ELF-1 (cell line): ENCODE data around the gene GPD1L.
"Not testable (repeated sequence)": the region's sequence is repeated elsewhere in the genome, so short reads cannot be mapped to it uniquely, and the experiment has no call there.

Source experiments
- DNase-seq: peaks from one replicate; pipeline ENCODE4 v3.0.0-alpha.2; 2016; ENCODE audit warnings: low read depth, low spot score

The GPD1L gene

DNA sequence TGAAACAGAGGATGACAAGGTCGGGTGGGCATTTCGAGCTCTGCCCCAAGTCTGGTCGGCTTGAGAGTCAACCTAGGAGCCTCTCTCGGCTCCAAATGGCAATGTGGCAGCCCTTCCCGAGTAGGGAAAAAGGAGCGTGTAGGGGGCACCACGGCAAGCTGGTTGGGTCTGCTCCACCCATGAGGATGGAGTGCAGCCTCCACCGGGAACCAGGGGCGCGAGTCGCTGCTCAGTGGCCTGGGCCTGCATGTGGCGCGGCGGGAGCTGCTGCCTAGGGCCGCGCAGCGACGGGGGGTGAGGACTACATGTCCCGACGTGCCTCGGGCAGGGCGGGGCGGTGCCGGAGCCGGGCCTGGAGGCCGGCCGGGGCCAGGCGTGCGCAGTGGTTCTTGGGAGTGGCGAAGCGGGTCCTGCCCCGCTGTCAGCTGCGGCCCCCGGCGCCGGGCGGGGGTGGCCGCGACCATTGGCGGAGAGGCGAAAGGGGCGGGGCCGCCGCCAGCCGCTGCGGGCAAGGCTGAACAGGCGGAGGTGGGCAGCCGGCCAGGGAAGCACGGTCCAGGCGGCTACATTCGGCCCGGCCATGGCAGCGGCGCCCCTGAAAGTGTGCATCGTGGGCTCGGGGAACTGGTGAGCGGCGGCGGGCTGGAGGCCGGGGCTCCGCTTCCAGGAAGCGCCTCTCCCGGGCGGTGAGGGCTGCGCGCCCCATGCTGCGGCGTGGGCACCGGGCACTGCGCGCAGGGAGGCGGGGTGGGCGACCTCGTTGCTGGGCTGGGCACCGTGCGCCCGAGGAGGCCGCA is at the start of gene GPD1L:
TSS of gene GPD1L (plus strand) at position 489 of the 797 bp plus-strand sequence. CDS start at position 581, 92 bp downstream.
- DNase-seq, result peak; percentile 97

DNA sequence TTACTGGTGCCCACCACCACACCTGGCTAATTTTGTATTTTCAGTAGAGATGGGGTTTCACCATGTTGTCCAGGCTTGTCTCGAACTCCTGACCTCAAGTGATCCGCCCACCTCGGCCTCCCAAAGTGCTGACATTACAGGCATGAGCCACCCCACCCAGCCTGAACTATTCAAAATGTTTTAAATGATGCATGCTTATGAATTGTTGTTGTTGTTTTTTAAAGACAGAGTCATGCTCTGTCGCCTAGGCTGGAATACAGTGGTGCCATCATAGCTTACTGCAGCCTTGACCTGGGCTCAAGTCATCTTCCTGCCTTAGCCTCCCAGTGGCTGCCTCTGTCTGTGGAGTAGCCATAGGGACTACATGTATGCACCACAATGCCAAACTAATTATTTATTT is 48.0 kb upstream of the GPD1L start:
- not testable (repeated sequence) for DNase-seq

DNA sequence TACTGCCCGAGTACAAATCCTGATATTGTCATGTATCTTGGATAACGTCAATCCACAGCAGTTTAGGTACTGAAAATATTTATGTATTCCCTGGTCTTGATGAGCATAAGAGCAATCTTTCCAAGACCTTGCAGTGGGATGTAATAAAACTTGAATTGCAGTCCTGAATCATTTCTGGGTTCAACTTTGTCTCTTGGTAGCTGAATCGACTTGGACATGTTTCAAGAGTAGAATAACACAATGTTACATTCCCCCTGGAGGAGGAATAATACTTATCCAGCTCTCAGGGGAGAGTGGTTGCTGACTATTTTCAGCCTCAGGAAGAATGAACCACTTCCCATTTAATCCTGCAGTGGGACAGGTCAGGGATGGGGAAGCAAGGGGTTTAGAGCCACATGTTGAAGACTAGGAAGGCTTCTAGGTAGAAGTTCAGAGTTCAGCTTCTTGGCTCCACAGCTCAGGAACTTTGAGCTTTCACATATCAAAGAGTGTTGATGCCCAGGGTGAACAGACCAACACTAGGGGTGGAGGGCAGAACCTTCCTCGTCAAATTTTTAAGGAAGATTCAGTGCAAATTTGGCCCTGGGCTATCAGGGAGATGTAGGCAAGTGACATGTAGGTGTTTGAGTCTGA is 43.4 kb upstream of the GPD1L start:
- no peak for DNase-seq

DNA sequence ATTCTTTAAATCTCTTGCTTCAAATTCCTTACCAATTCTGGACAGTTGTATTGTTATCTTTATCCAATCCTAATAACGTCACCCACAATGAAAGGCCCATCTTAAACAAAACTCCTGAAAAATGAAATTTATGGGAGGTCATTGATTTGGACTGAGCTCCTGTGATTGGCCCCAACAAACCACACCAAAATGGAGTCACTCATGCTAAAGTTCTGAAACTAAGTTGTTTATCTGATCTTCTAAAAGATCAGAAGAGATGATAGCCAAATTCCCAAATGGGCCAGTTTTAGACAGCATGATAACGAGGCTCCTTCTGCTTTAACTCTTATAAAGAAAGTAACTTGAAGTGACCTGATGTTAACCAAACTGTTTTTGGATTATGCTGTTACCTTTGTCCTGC is 39.7 kb upstream of the GPD1L start:
- DNase-seq, result no peak

DNA sequence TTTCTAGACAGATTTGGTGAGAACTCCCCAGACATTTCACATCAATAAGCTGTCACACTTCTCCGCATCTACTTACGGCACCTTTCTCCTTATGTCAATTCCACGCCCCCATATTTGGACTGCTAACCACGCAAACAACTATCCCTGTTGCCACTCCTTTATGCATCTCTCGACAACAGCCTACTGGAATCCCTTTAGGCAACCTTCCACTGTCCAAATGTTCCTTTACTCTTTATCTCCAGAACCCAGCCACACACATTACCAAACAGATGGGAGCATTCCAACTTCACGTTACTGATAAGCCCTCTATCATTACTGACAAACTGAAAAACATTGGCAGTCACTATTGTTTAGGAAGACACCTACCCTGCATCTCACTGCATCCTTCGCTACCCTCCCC is 32.2 kb upstream of the GPD1L start:
- not testable (repeated sequence) for DNase-seq

DNA sequence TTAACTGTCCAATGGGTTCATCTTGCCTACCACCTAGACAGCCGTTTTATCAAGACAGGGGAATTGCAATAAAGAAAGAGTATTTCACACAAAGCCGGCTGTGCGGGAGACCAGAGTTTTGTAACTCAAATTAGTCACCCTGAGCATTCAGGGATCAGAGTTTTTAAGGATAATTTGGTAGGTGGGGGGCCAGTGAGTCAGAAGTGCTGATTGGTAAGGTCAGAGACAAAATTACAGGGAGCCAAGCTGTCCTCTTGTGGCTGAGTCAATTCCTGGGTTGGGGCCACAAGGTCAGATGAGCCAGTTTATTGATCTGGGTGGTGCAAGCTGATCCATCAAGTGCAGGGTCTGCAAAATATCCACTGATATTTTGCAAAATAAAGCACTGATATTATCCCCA is 29.9 kb upstream of the GPD1L start:
- no peak for DNase-seq

DNA sequence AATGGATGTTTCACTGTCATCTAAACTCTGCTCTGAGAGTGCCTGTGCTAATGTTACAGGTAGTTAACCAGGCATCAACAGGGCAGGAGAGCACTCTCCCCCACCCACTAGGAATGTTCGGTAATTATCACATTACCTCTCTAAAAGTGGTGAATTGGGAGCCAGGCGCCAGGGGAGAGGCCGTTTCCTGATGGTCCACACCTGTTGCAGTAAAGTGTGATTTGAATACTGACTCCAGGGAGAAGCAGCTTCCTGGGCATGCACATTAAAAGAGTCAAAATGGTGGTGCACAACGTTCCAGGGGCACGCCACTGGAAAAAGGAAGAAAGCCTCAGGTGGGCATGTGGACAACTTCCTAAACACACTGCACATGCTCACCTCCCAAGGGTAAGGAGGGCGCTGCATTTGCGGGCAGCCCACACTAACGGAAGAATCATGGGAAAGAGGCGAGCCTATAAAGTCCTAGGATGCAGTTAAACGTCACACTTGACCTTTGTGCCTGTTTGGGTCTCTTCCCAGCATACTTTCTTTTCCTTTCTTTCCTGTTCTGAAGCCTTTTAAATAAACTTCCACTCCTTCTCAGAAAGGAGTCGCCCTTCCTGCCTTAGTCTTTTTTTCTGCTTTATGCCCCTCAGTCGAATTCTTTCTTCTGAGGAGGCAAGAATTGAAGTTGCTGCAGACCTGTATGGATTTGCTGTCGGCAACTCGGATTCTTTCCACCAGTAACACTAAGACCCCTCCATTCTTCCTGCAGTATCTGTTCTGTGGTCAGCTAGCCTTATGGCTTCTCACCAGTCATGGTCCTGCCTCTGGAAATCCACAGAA is 28.9 kb upstream of the GPD1L start:
- peak; percentile 8 for DNase-seq

DNA sequence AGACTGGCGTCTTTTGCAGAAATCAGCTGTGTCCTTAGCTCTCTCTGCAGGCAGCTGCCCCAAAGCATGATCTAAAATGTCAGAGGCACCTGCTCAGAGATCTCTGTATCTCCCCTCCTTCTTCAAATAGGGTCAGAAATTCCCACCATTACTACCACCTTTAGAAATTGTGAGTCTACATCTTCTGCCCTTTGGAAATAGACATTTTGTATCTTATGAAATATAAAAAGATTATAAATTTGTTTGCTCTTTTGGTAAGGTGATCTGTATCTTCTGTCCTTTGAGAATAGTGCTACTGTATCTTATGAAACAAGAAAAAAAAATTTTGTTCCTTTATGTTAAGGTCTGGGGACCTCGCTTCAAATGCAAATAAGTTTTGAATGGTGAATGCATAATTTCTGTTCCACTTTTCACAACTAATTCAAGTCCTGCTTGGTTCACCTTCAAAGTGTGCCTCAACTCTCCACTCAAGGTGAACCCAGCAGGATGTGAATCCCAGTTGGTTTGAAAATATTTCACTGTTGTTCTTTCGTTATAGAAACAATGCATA is 28.3 kb upstream of the GPD1L start:
- no peak for DNase-seq

DNA sequence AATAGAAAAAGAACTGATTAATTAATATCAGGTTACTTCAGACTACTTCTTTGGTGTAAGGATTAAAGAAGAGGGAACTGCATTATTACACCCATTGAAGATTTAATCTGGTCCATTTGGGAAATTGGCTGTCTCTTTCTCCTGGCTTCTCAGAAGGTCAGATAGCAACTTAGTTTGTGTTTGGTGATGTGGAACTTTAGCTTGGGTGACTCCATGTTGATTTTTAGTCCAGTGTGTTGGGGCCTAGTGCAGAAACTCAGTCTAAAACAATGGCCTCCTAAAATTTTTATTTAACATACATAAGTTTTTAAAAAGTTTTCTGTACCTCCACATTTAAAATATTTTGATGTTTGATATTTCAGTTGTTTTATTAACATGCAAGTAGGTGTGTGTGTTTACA is 27.6 kb upstream of the GPD1L start:
- DNase-seq, result no peak

DNA sequence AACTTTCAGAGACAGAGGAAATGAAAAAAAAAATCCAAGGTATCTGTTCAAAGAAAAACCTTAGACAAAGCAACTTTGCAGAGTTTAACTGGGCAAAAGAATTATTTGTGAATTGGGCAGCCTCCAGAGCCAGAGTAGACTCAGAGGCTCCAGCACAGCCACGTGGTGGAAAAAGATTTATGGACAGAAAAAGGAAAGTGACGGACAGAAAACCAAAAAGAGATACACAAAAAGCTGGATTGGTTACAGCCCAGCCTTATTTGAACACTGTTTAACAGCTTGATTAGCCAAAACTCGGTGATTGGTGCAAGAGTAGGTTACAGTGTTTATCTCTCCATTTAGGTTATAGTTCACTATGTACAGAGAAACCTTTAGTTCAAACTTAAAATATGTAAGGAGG is 23.7 kb upstream of the GPD1L start:
- no peak for DNase-seq

DNA sequence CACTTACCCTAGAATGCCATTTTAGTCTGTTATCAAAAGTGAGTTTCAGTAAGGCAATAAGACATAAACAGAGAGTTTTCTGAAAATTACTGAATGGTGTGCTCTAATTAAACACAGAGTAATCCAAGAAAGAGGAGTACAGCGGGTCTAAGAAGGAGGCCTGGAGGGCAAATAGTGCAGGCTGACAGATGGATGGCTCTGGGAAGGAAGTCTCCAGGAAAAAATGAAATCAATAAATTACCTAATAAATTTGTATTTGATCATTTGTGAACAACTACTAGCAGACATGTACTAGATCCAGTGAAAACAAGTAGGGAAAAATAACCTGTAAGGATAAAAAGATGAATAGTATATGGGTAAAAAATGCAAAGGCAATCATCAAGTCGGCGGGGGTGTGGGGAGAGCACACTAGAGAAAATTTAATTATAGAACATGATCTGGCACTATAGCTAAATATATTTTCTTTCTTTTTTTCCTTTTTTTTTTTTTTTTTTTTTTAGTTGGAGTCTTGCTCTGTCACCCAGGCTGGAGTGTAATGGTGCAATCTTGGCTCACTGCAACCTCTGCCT is 22.6 kb upstream of the GPD1L start:
- DNase-seq, result no peak

DNA sequence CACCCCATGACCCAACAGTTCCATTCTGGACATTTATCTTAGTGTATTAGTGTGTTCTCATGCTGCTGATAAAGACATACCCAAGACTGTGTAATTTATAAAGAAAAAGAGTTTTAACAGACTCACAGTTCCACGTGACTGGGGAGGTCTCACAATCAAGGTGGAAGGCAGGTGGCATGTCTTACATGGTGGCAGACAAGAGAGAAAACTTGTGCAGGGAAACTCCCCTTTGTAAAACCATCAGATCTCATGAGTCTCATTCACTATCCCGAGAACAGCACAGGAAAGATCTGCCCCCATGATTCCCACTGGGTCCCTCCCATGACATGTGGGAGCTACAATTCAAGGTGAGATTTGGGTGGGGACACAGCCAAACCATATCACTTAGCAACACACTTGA is 21.6 kb upstream of the GPD1L start:
- DNase-seq, result no peak

DNA sequence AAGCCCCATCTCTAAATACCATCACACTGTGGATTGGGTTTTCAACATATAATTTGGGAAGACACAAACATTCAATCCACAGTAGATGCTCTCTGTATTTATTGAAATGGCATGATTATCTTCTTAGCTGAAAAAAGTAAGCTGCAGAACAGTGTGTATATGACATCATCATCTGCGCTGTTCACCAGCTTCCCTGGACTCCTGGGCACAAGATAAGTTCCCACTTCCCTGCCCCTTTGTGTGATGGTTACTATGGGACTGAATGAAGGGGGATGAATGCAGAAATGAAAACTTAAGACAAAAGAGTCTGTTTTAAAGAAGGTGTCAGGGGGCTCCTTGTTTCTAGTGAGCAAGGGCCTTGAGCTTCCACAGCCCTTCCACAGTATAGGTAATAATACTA is 20.0 kb upstream of the GPD1L start:
- DNase-seq, result no peak

DNA sequence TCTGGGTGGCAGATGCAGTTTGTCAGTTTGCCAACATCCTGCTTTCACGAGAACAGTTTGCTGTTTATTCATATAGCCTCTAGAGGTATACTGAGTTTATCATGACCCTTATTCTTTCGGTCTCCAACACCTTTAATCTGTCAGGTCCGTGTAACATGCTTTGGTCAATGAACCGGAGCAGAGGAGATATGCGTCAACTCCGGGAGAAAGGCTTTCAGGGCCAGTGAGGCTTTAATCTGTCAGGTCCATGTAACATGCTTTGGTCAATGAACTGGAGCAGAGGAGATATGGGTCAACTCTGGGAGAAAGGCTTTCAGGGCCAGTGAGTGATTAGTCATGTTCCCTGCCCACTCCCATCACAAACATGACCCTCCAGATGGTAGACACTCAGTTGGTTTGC is 16.9 kb upstream of the GPD1L start:
- no peak for DNase-seq

DNA sequence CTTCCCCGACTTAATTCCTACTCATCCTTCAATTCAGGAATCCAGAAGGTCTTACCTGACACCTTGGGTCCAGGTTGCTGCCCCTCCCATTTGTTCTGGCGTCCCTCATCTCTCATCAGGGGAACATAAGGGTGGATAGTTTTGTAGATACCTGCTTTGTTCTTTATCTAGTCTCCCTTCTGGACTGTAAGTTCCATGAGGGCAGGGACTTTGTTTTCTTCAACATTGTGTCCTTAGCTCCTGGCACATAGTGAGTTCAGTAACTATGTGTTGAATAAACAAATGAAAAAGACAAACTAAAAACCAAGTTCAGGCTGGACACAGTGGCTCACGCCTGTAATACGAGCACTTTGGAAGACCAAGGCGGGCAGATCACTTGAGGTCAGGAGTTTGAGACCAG is 13.2 kb upstream of the GPD1L start:
- no peak for DNase-seq

DNA sequence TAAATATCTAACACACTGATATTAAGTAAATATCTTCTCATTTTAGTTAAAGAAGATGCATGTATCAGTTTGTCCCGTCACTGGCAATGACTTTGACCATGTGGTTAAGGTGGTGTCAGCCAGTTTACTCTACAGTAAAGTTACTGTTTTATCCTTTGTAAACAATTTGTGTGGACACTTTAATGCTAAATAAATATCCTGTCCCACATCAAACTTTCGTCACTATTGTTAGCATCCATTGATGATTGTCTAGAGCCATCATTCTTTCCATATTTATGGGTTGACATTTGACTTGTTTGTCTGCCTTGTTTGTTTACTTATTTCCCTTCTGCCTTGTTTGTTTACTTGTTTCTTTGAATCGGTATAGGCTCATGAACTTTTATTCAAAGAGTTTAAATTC is 11.0 kb upstream of the GPD1L start:
- no peak for DNase-seq

DNA sequence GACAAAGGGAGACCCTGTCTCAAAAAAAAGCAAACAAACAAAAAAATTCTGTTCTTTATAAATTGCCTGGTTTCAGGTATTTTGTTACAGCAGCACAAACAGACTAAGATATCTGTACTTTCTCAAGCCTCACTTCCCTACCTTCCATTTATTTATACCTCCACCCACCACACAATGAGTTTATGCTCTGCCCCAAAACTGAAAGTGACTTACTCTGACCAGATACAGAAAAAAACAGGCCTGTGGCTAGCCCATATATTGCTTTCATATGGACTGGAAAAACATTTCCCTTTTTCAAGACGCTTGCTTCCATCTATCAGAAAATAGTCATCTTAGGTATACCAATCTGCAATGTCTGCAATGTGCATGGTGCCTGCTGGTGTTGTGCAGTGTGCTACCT is 8.7 kb upstream of the GPD1L start:
- no peak for DNase-seq

DNA sequence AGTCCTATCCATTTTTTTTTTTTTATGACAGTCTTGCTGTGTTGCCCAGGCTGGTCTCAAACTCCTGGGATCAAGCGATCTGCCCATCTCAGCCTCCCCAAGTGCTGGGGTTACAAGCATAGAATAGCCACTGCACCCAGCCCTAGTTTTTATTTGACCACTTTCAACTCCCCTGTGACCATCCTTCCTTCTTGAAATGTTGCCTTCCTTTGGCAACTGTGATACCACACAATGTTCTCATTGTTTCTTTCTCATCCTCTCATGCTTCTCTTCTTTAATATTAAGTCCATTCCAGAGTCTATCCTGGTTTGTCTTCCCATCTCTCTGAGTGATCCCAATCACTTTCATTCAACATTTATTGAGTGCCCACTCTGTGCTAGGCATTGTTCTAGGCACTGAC is 7.9 kb upstream of the GPD1L start:
- no peak for DNase-seq

DNA sequence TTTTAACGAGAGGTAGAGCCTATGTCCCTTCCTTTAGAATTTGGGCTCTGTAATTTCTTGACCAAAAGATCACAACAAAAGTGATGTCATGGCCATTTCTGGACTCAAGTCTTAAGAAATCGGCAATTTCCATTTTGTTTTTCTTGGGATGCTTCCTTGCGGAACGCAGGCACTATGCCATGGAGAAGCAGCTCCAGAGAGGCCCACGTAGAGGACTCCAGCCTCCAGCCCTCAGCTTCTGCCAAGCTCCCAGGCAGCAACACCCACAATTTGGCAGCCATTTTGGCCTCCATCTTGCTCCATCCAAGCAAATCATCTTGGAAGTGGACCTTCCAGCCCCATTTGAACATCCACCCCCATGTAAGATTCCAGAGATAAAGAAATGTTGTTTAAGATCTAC is 6.0 kb upstream of the GPD1L start:
- no peak for DNase-seq

DNA sequence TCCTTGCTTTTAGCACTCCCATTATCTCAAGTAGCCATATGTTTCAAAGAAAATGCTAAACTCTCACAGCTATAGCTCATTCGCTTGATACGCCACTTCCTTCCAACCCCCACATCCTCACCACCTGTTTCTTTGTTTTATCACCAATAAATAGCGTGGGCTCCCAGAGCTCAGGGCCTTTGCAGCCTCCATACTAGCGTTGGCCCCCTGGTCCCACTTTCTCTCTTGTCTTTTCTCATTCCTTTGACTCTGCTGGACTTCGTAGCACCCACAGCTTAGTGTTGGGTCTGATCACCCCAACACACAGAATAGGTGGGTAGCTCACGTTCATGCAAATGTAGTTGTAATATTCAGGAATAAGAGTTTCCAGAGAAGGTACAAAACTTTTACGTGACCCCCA is 4.1 kb upstream of the GPD1L start:
- no peak for DNase-seq

DNA sequence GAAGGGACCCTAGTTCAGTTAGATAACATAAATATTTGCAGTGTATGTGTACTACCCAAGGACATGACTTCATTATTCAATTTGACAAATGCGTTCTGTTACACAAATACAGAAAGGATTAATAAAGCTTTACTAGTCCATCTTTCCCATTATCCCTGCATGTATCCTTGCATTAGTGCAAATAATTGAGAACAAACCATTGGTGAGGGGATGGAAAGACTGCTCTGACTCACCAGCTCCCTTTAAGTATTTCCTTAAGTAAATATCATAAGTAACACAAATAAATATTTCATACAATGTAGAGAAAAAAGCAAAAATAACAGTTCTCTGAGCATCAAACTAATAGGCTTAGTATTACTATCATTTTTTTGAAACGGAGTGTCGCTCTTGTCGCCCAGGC is 1.9 kb upstream of the GPD1L start:
- no peak for DNase-seq
